H1 (cell line): ENCODE data around the gene MYO15B. TPM values are rescaled to one million over a fixed set of nuclear protein-coding genes. Genes with fewer than 3 reads are reported as not detected.

Source experiments
- CTCF ChIA-PET: fragments of 300-600 bp; sonication (Branson Sonifier 250); formaldehyde crosslinking; loops from one replicate; lab custom pipeline; 2021; ENCODE audit not compliant: partially characterized antibody; lab: Charles Lee
- POLR2A ChIA-PET: fragments of 300-600 bp; sonication (Branson Sonifier 250); formaldehyde crosslinking; loops from one replicate; lab custom pipeline; 2021; ENCODE audit warnings: inconsistent platforms; ENCODE audit not compliant: partially characterized antibody; lab: Charles Lee
- DNase-seq, 2 experiments: peaks; one replicate each; pipeline versions ENCODE4 v3.0.0 to v3.0.0-alpha.2; 2010 to 2022; ENCODE audit warnings: low spot score in 2 of 2, low read depth in 1 of 2, mixed read lengths in 1 of 2
- FAIRE-seq: peaks from 2 replicates; lab custom pipeline; 2011; peaks lifted over from hg19 to GRCh38; lab: Jason Lieb, UNC
- H2AFZ ChIP-seq: 2 replicates; pipeline ENCODE4 v1.8.1; 2012; ENCODE audit warnings: low read length, inconsistent platforms
- H2AK5ac ChIP-seq: 2 replicates; pipeline ENCODE4 v1.6.1; 2013; ENCODE audit warnings: low read depth, low read length
- H2BK120ac ChIP-seq: replicated peaks from 2 replicates; pipeline ENCODE3; 2013; ENCODE audit warnings: low read depth, low read length, inconsistent platforms
- H2BK12ac ChIP-seq: 2 replicates; pipeline ENCODE4 v1.6.1; 2013; ENCODE audit warnings: low read depth, low read length
- H2BK15ac ChIP-seq: 2 replicates; pipeline ENCODE4 v1.6.1; 2013; ENCODE audit warnings: low read length
- H2BK20ac ChIP-seq: 2 replicates; pipeline ENCODE4 v1.6.1; 2013; ENCODE audit warnings: low read length
- H2BK5ac ChIP-seq: 2 replicates; pipeline ENCODE4 v1.6.1; 2013; ENCODE audit warnings: low read depth, low read length
- H3K14ac ChIP-seq: 2 replicates; pipeline ENCODE4 v1.6.1; 2013; ENCODE audit warnings: inconsistent platforms; ENCODE audit not compliant: insufficient read length
- H3K18ac ChIP-seq: 2 replicates; pipeline ENCODE4 v1.6.1; 2013; ENCODE audit warnings: low read length; ENCODE audit errors: extremely low read depth
- H3K23ac ChIP-seq: 2 replicates; pipeline ENCODE4 v1.6.1; 2013; ENCODE audit warnings: inconsistent platforms; ENCODE audit not compliant: insufficient read length
- H3K23me2 ChIP-seq: 2 replicates; pipeline ENCODE4 v1.6.1; 2013; ENCODE audit warnings: low read depth, low read length
- H3K27ac ChIP-seq: 2 replicates; pipeline ENCODE4 v1.6.1; 2011; ENCODE audit warnings: low read depth, low read length, inconsistent platforms
- H3K27me3 ChIP-seq, 4 experiments: replicated peaks in 1 of 4; 1 replicate in 1 of 4; 2 replicates in 3 of 4; pipeline versions ENCODE4 v1.6.1 to v1.8.1; 2011 to 2013; ENCODE audit warnings: low read length in 3 of 4, mild to moderate bottlenecking in 3 of 4, inconsistent platforms in 2 of 4, mixed read lengths in 2 of 4, moderate library complexity in 1 of 4; ENCODE audit not compliant: control insufficient read depth in 3 of 4, insufficient read depth in 3 of 4; ENCODE audit errors: extremely low read depth in 1 of 4
- H3K36me3 ChIP-seq, 4 experiments: 2 replicates each; pipeline versions ENCODE4 v1.6.1 to v1.8.1; 2011 to 2013; ENCODE audit warnings: mild to moderate bottlenecking in 4 of 4, low read length in 3 of 4, moderate library complexity in 2 of 4, control low read depth in 1 of 4, inconsistent platforms in 1 of 4; ENCODE audit not compliant: insufficient read depth in 4 of 4, control insufficient read depth in 2 of 4
- H3K4ac ChIP-seq: replicated peaks from 2 replicates; pipeline ENCODE3; 2013; ENCODE audit warnings: low read length, low read depth, mixed read lengths, inconsistent platforms; ENCODE audit not compliant: insufficient read length
- H3K4me1 ChIP-seq, 4 experiments: replicated peaks in 1 of 4; 1 replicate in 1 of 4; 2 replicates in 3 of 4; pipeline versions ENCODE4 v1.6.1 to v1.8.1; 2011 to 2013; ENCODE audit warnings: low read length in 3 of 4, inconsistent platforms in 2 of 4, mixed read lengths in 1 of 4; ENCODE audit not compliant: insufficient read depth in 4 of 4, control insufficient read depth in 3 of 4
- H3K4me2 ChIP-seq, 2 experiments: 2 replicates each; pipeline versions ENCODE4 v1.6.1 to v1.8.1; 2011 to 2013; ENCODE audit warnings: low read depth in 2 of 2, low read length in 2 of 2, control low read depth in 1 of 2, inconsistent platforms in 1 of 2, mild to moderate bottlenecking in 1 of 2; ENCODE audit not compliant: insufficient read depth in 1 of 2
- H3K4me3 ChIP-seq, 4 experiments: fragments of 200-600, 300-600 bp in 1 of 4; sonication (generic), shearing (Covaris generic), sonication (Bioruptor Twin) in 1 of 4; 2 replicates each; pipeline versions ENCODE4 v1.5.1 to v1.8.1; 2011 to 2016; ENCODE audit warnings: low read length in 4 of 4, low read depth in 3 of 4, control low read depth in 2 of 4, inconsistent platforms in 2 of 4, mild to moderate bottlenecking in 2 of 4, mixed read lengths in 1 of 4, moderate library complexity in 1 of 4; ENCODE audit not compliant: insufficient read depth in 2 of 4; ENCODE audit errors: extremely low read depth in 1 of 4
- H3K56ac ChIP-seq: replicated peaks from 2 replicates; pipeline ENCODE3; 2013; ENCODE audit warnings: low read depth, mild to moderate bottlenecking, mixed read lengths, low read length, inconsistent platforms; ENCODE audit not compliant: insufficient read length
- H3K79me1 ChIP-seq: 2 replicates; pipeline ENCODE4 v1.6.1; 2013; ENCODE audit warnings: low read depth, low read length, control low read depth
- H3K79me2 ChIP-seq, 2 experiments: 2 replicates each; pipeline versions ENCODE4 v1.6.1 to v1.8.1; 2012 to 2013; ENCODE audit warnings: low read length in 2 of 2, mild to moderate bottlenecking in 2 of 2, inconsistent platforms in 1 of 2; ENCODE audit not compliant: insufficient read depth in 2 of 2, control insufficient read depth in 1 of 2
- H3K9ac ChIP-seq, 4 experiments: replicated peaks in 1 of 4; 1 replicate in 1 of 4; 2 replicates in 3 of 4; pipeline versions ENCODE4 v1.6.1 to v1.8.1; 2011 to 2013; ENCODE audit warnings: low read depth in 3 of 4, low read length in 3 of 4, control low read depth in 2 of 4, mild to moderate bottlenecking in 2 of 4, moderate library complexity in 2 of 4, inconsistent platforms in 1 of 4; ENCODE audit errors: extremely low read depth in 1 of 4
- H3K9me3 ChIP-seq, 2 experiments: 2 replicates each; pipeline versions ENCODE4 v1.6.1 to v1.8.1; 2012 to 2013; ENCODE audit warnings: mild to moderate bottlenecking in 2 of 2, moderate library complexity in 2 of 2, control low read depth in 1 of 2, inconsistent platforms in 1 of 2, low read depth in 1 of 2, low read length in 1 of 2, mixed read lengths in 1 of 2; ENCODE audit not compliant: insufficient read depth in 2 of 2
- H4K20me1 ChIP-seq, 2 experiments: replicated peaks in 1 of 2; 2 replicates each; pipeline versions ENCODE3 to v1.8.1; 2011 to 2013; ENCODE audit warnings: inconsistent platforms in 2 of 2, low read length in 2 of 2, mild to moderate bottlenecking in 1 of 2; ENCODE audit not compliant: insufficient read depth in 2 of 2, control insufficient read depth in 1 of 2
- H4K5ac ChIP-seq: 2 replicates; pipeline ENCODE4 v1.6.1; 2013; ENCODE audit warnings: low read length, low read depth, mixed read lengths, inconsistent platforms; ENCODE audit not compliant: insufficient read length
- H4K8ac ChIP-seq: 2 replicates; pipeline ENCODE4 v1.8.0; 2013; ENCODE audit warnings: mild to moderate bottlenecking, moderate library complexity, low read length, inconsistent platforms; ENCODE audit not compliant: insufficient read depth; ENCODE audit errors: extremely low read depth
- H4K91ac ChIP-seq: replicated peaks from 2 replicates; pipeline ENCODE3; 2013; ENCODE audit warnings: low read length, mixed read lengths, inconsistent platforms; ENCODE audit not compliant: insufficient read length
- FOSL1 ChIP-seq: IDR thresholded peaks from 2 replicates; pipeline ENCODE4 v1.6.1; 2011; ENCODE audit warnings: mild to moderate bottlenecking, low read depth, low read length, moderate library complexity; ENCODE audit not compliant: insufficient read depth
- GABPA ChIP-seq: IDR thresholded peaks from 2 replicates; pipeline ENCODE4 v1.6.1; 2011; ENCODE audit warnings: mild to moderate bottlenecking, low read length, moderate library complexity, borderline replicate concordance; ENCODE audit not compliant: insufficient read depth
- KDM1A ChIP-seq: fragments of 200-600, 300-600 bp; sonication (generic); IDR thresholded peaks from 2 replicates; pipeline ENCODE4 v1.7.1; 2016; ENCODE audit warnings: mild to moderate bottlenecking, low read length, borderline replicate concordance
- POLR2A ChIP-seq, 2 experiments: IDR thresholded peaks; 1 replicate in 1 of 2; 2 replicates in 1 of 2; pipeline ENCODE4 v1.6.1; 2011; ENCODE audit warnings: low read depth in 2 of 2, low read length in 2 of 2, mild to moderate bottlenecking in 2 of 2; ENCODE audit errors: control extremely low read depth in 1 of 2
- SIX5 ChIP-seq: IDR thresholded peaks from 2 replicates; pipeline ENCODE4 v1.6.1; 2011; ENCODE audit warnings: mild to moderate bottlenecking, low read depth, low read length
- TBP ChIP-seq: IDR thresholded peaks from 2 replicates; pipeline ENCODE4 v1.6.1; 2011; ENCODE audit warnings: low read depth, low read length, improper control_type of control experiment
- WGBS, 2 experiments: shearing (Covaris generic) in 1 of 2; methylation state at CpG; one replicate each; pipeline versions ENCODE4 v1.1.6 to v1.1.7; 2013 to 2015; ENCODE audit warnings: low lambda C conversion rate in 2 of 2, mixed read lengths in 2 of 2, inconsistent platforms in 1 of 2, low coverage in 1 of 2, missing lambda C conversion rate in 1 of 2; ENCODE audit not compliant: insufficient replicate concordance in 2 of 2, insufficient coverage in 1 of 2, insufficient read length in 1 of 2; ENCODE audit errors: extremely low coverage in 1 of 2, missing lambda C conversion rate in 1 of 2; 5-methylcytosine and 5-hydroxymethylcytosine counted together
- polyA plus RNA-seq, 7 experiments: library from polyadenylated mRNA; depleted of rRNA in 3 of 7; stranded (reverse) in 5 of 7; unstranded in 2 of 7; fragments of >200 nt in 5 of 7; fragments of 200-250 nt in 2 of 7; gene quantifications; 1 replicate in 5 of 7; 2 replicates in 1 of 7; 4 replicates in 1 of 7; pipeline versions ENCODE4 v1.2.1 to v1.2.3, GENCODE V29; 2011 to 2013; ENCODE audit warnings: missing spikeins in 2 of 7, mixed read lengths in 2 of 7
- total RNA-seq: library from RNA; stranded (reverse); fragmentation: NEBNext Ultra II Directional; extraction: Animal tissue kit (Norgen Biotek cat#: 25700); gene quantifications from 2 replicates; pipeline ENCODE4 v1.2.1, GENCODE V29; 2021
- TF ChIP-seq, protein P1 (sequence below): IDR thresholded peaks from 2 replicates; pipeline ENCODE4 v1.6.1; 2012; ENCODE audit warnings: low read length, inconsistent platforms
- TF ChIP-seq, protein P2 (sequence below), 3 experiments: IDR thresholded peaks; 1 replicate in 2 of 3; 2 replicates in 1 of 3; pipeline versions ENCODE4 v1.5.1 to v1.6.1; 2011; ENCODE audit warnings: low read length in 3 of 3, mild to moderate bottlenecking in 3 of 3, inconsistent platforms in 2 of 3, low read depth in 1 of 3, moderate library complexity in 1 of 3; ENCODE audit not compliant: insufficient read depth in 1 of 3; ENCODE audit errors: control extremely low read depth in 1 of 3

Gene MYO15B
- total and polyA plus RNA-seq, 2 of the 8 experiments (the other 6 are each of a cell fraction or from before 2014, with no cell fraction given), result 7.1 to 11.2 TPM

DNA sequence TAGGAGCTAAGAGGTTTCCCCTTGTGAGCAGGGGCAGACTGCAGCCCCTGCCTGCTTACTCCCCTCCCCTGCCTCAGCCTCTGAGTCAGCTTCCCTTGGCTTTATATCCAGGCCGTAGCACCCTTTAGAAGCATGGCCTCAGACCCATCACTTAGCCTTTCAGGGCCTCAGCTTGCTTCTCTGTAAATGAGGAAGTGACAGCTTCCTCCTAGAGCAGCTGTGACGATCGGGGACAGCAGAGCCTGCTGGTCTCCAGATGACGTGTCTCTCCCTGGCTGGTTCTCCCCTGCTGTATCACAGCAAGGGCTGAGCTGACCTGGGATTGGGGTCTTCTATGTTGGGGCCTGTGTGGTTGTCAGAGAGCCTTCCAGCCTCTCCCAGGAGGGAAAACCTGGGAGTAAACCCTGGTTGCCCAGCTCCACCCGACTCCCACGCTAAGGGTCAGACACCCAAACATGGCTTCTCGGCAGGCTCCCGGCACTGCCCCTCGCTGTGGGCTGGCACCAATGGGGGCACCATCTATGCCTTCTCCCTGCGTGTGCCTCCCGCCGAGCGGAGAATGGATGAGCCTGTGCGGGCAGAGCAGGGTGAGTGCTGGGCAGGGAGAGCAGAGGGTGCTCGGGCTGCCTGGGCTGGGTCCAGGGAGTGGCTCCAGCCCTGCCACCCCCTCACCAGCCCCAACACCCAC is 16.3 kb upstream of the MYO15B start:
- Histone ChIP-seq H3K27me3 (no peaks in the 10 kb centered on the region), H3K4ac (no peak overlapping the region), H3K23ac (no peak overlapping the region), H3K56ac (no peak overlapping the region), H2BK15ac (no peak overlapping the region), H3K14ac (no peak overlapping the region), H3K4me2 (no peak overlapping the region), H3K4me1 (no peaks in the 10 kb centered on the region), H3K9me3 (no peaks in the 10 kb centered on the region), H3K9ac (no peak overlapping the region), H3K36me3 (peaks cover 0 to 6% (median 2%) of the 10 kb centered on the region in 4 experiments; a peak in 2 of 8 replicates), H3K27ac (no peak overlapping the region), H2BK20ac (no peak overlapping the region), H2AK5ac (no peak overlapping the region), H2BK12ac (no peak overlapping the region), H3K79me1 (no peaks in the 10 kb centered on the region), H2BK120ac (no peak overlapping the region), H4K8ac (no peak overlapping the region), H3K18ac (no peak overlapping the region), H2BK5ac (no peak overlapping the region), H4K5ac (no peak overlapping the region), H2AFZ (no peak overlapping the region), H3K4me3 (no peak overlapping the region), H4K91ac (no peak overlapping the region), H4K20me1 (peaks cover 1 to 2% of the 10 kb centered on the region in 2 experiments), H3K79me2 (no peaks in the 10 kb centered on the region), H3K23me2 (no peaks in the 10 kb centered on the region)
- 96% methylated on average over 13 of the region's 15 CpGs; no CpG with 5 or more reads in 1 of the 2 experiments for WGBS, 2 experiments
- DNase-seq (no peak), FAIRE-seq (no peak)
- ChIA-PET POLR2A (interaction anchor here (1.1 to 1.2 kb wide), 2 partner anchors 12 to 46 kb away, joined by 3 to 4 read pairs; partner anchors contain the start of gene LLGL2), CTCF (interaction anchor here (0.9 to 1.2 kb wide), 6 partner anchors 12 to 67 kb away, joined by 3 to 6 read pairs (median 3); partner anchors contain the start of gene SMIM5)
- TF ChIP-seq KDM1A (no peak), FOSL1 (no peak), POLR2A (IDR thresholded peaks at IDR 0.05; ENCODE audit: control extremely low read depth in 1 of 2, low read depth in 2 of 2, low read length in 2 of 2) (no peak), TBP (no peak), GABPA (no peak), SIX5 (no peak)
- TF ChIP-seq, protein P1, sequence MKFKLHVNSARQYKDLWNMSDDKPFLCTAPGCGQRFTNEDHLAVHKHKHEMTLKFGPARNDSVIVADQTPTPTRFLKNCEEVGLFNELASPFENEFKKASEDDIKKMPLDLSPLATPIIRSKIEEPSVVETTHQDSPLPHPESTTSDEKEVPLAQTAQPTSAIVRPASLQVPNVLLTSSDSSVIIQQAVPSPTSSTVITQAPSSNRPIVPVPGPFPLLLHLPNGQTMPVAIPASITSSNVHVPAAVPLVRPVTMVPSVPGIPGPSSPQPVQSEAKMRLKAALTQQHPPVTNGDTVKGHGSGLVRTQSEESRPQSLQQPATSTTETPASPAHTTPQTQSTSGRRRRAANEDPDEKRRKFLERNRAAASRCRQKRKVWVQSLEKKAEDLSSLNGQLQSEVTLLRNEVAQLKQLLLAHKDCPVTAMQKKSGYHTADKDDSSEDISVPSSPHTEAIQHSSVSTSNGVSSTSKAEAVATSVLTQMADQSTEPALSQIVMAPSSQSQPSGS, result no peak
- TF ChIP-seq, protein P2, sequence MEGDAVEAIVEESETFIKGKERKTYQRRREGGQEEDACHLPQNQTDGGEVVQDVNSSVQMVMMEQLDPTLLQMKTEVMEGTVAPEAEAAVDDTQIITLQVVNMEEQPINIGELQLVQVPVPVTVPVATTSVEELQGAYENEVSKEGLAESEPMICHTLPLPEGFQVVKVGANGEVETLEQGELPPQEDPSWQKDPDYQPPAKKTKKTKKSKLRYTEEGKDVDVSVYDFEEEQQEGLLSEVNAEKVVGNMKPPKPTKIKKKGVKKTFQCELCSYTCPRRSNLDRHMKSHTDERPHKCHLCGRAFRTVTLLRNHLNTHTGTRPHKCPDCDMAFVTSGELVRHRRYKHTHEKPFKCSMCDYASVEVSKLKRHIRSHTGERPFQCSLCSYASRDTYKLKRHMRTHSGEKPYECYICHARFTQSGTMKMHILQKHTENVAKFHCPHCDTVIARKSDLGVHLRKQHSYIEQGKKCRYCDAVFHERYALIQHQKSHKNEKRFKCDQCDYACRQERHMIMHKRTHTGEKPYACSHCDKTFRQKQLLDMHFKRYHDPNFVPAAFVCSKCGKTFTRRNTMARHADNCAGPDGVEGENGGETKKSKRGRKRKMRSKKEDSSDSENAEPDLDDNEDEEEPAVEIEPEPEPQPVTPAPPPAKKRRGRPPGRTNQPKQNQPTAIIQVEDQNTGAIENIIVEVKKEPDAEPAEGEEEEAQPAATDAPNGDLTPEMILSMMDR (IDR thresholded peaks at IDR 0.05; ENCODE audit: control extremely low read depth in 1 of 3, insufficient read depth in 1 of 3, low read depth in 1 of 3, low read length in 3 of 3), result no peak
